ENCODE results near the gene HDGFL2.

Gene HDGFL2

GRCh38 chr19:4453232-4454179 lies 18.6 kb upstream of the HDGFL2 start:
- Histone ChIP-seq H3K27me3 (ENCODE audit: insufficient read depth, low read depth, severe bottlenecking) (no peaks in the 10 kb centered on the region), H3K36me3 (peaks cover 56% of the 10 kb centered on the region), H3K9me3 (ENCODE audit: severe bottlenecking) (no peaks in the 10 kb centered on the region), H3K4me3 (ENCODE audit: low read depth, low read length) (no peak overlapping the region), H3K27ac (peak overlapping the region; percentile 33; the same call in 1 of the 2 replicates)
- no peak for DNase-seq
- no peak for TF ChIP-seq CTCF (IDR thresholded peaks at IDR 0.05; ENCODE audit: low read depth, low read length)

- DNase-seq = no peak
- no peak for TF ChIP-seq CTCF (IDR thresholded peaks at IDR 0.05; ENCODE audit: low read depth, low read length)
- H3K27me3 ChIP-seq (ENCODE audit: insufficient read depth, low read depth, severe bottlenecking) = no peaks in the 10 kb centered on the region
- H3K36me3 ChIP-seq = peaks cover 46% of the 10 kb centered on the region
- H3K4me3 ChIP-seq (ENCODE audit: low read depth, low read length) = peak overlapping the region; percentile 57
- no peaks in the 10 kb centered on the region for H3K9me3 ChIP-seq (ENCODE audit: severe bottlenecking)
- peak overlapping the region; percentile 94 for H3K27ac ChIP-seq
Measured at GRCh38 chr19:4454747-4455718, 17.1 kb upstream of the HDGFL2 start.

- peak; percentile 64 for DNase-seq
Measured at GRCh38 chr19:4455719-4456475, 16.2 kb upstream of the HDGFL2 start.

GRCh38 chr19:4456476-4456842 lies 15.6 kb upstream of the HDGFL2 start:
- no peaks in the 10 kb centered on the region for H3K27me3 ChIP-seq (ENCODE audit: insufficient read depth, low read depth, severe bottlenecking)
- TF ChIP-seq CTCF (IDR thresholded peaks at IDR 0.05; ENCODE audit: low read depth, low read length) = no peak
- peak overlapping the region; percentile 57 for H3K4me3 ChIP-seq (ENCODE audit: low read depth, low read length)
- H3K36me3 ChIP-seq = peaks cover 34% of the 10 kb centered on the region
- DNase-seq = peak; percentile 96
- H3K27ac ChIP-seq = peak overlapping the region; percentile 94
- no peaks in the 10 kb centered on the region for H3K9me3 ChIP-seq (ENCODE audit: severe bottlenecking)

More at GRCh38 chr19:4455719-4456475, 16.2 kb upstream of the HDGFL2 start:
- Histone ChIP-seq H3K9me3 (ENCODE audit: severe bottlenecking) (no peaks in the 10 kb centered on the region), H3K27me3 (ENCODE audit: insufficient read depth, low read depth, severe bottlenecking) (no peaks in the 10 kb centered on the region), H3K4me3 (ENCODE audit: low read depth, low read length) (peak overlapping the region; percentile 57), H3K27ac (peak overlapping the region; percentile 94), H3K36me3 (peaks cover 40% of the 10 kb centered on the region)
- TF ChIP-seq CTCF (IDR thresholded peaks at IDR 0.05; ENCODE audit: low read depth, low read length) = no peak
